VCaP (cell line): ENCODE measurements around the gene TRPM6.

ENCODE experiments used
- H3K27ac ChIP-seq: fragments of 450-650 bp; 2 replicates; pipeline ENCODE4 v1.5.1; 2017
- CTCF ChIP-seq: fragments of 450-650 bp; conservative IDR thresholded peaks from 2 replicates; pipeline ENCODE4 v1.5.1; 2017; ENCODE audit warnings: mild to moderate bottlenecking, moderate library complexity

TRPM6 gene, protein sequence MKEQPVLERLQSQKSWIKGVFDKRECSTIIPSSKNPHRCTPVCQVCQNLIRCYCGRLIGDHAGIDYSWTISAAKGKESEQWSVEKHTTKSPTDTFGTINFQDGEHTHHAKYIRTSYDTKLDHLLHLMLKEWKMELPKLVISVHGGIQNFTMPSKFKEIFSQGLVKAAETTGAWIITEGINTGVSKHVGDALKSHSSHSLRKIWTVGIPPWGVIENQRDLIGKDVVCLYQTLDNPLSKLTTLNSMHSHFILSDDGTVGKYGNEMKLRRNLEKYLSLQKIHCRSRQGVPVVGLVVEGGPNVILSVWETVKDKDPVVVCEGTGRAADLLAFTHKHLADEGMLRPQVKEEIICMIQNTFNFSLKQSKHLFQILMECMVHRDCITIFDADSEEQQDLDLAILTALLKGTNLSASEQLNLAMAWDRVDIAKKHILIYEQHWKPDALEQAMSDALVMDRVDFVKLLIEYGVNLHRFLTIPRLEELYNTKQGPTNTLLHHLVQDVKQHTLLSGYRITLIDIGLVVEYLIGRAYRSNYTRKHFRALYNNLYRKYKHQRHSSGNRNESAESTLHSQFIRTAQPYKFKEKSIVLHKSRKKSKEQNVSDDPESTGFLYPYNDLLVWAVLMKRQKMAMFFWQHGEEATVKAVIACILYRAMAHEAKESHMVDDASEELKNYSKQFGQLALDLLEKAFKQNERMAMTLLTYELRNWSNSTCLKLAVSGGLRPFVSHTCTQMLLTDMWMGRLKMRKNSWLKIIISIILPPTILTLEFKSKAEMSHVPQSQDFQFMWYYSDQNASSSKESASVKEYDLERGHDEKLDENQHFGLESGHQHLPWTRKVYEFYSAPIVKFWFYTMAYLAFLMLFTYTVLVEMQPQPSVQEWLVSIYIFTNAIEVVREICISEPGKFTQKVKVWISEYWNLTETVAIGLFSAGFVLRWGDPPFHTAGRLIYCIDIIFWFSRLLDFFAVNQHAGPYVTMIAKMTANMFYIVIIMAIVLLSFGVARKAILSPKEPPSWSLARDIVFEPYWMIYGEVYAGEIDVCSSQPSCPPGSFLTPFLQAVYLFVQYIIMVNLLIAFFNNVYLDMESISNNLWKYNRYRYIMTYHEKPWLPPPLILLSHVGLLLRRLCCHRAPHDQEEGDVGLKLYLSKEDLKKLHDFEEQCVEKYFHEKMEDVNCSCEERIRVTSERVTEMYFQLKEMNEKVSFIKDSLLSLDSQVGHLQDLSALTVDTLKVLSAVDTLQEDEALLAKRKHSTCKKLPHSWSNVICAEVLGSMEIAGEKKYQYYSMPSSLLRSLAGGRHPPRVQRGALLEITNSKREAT (N-terminal part only)

GRCh38 chr9:74887041-74887980 lies at the start of gene TRPM6:
Gene TRPM6, minus strand, starts transcription at chr9:74887921. Its CDS starts 65 bp downstream, at chr9:74887856.
- peak within 1 kb of the TSS; percentile 62 for H3K27ac ChIP-seq
- TF ChIP-seq CTCF, result no peak

GRCh38 chr9:74935008-74935407 lies 47.3 kb upstream of the TRPM6 start:
- TF ChIP-seq CTCF, result no peak
- no peak overlapping the region for H3K27ac ChIP-seq

GRCh38 chr9:74921737-74922136 lies 34.0 kb upstream of the TRPM6 start:
- no peak for TF ChIP-seq CTCF
- H3K27ac ChIP-seq, result no peak overlapping the region

- TF ChIP-seq CTCF, result no peak
- no peak overlapping the region for H3K27ac ChIP-seq
These were observed 33.4 kb upstream of the TRPM6 start for GRCh38 chr9:74920944-74921626.

GRCh38 chr9:74910036-74910435 lies 22.3 kb upstream of the TRPM6 start:
- no peak for TF ChIP-seq CTCF
- H3K27ac ChIP-seq, result no peak overlapping the region

DNA sequence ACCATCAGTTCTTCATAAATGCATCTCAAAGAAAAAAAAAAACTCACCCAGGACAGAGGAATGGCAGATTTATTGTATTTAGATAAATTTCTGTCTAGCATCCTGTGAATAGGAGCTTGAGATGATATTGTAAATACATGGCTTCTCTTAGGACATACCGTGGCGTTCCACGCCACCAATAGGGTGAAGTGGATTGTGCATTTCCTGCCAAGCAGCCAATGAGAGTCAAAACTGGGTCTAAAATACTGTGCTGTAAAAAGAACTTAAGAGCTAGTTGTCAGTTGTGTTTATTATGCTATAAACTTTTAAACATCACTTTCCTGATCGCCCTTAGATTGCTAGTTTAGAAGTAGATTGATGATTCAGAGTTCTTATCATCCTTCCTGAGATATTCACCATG lies 20.9 kb upstream of the TRPM6 start:
- no peak for TF ChIP-seq CTCF
- H3K27ac ChIP-seq, result no peak overlapping the region
